ENCODE measurements around the gene LRP2BP.
"Not testable (repeated sequence)": the region's sequence is repeated elsewhere in the genome, so short reads cannot be mapped to it uniquely, and the experiment has no call there.

The LRP2BP gene

GRCh38 chr4:185394568-185395237 is 1.0 kb downstream of the LRP2BP start:
- no peak for DNase-seq

GRCh38 chr4:185392156-185392555 is 3.6 kb downstream of the LRP2BP start:
- DNase-seq, result no peak

- no peak for DNase-seq
Observed at GRCh38 chr4:185390941-185391340, 4.8 kb downstream of the LRP2BP start.

GRCh38 chr4:185387957-185388356 is 7.8 kb downstream of the LRP2BP start:
- DNase-seq, result no peak

- DNase-seq, result no peak
Observed at GRCh38 chr4:185384930-185385331, 10.8 kb downstream of the LRP2BP start.

- DNase-seq, result no peak
Observed at GRCh38 chr4:185384061-185384460, 11.7 kb downstream of the LRP2BP start.

GRCh38 chr4:185383451-185383850 is 12.3 kb downstream of the LRP2BP start:
- DNase-seq, result no peak

- DNase-seq, result no peak
Observed at GRCh38 chr4:185382754-185383153, 13.0 kb downstream of the LRP2BP start.

- DNase-seq, result no peak
Observed at GRCh38 chr4:185381288-185382196, 14.2 kb downstream of the LRP2BP start.

GRCh38 chr4:185380320-185380719 is 15.4 kb downstream of the LRP2BP start:
- DNase-seq, result no peak

- DNase-seq, result no peak
Observed at GRCh38 chr4:185379326-185380295, 16.1 kb downstream of the LRP2BP start.

- no peak for DNase-seq
Observed at GRCh38 chr4:185378264-185378663, 17.5 kb downstream of the LRP2BP start.

GRCh38 chr4:185374573-185374972 is 21.2 kb downstream of the LRP2BP start:
- no peak for DNase-seq

GRCh38 chr4:185374027-185374426 is 21.7 kb downstream of the LRP2BP start:
- DNase-seq, result no peak

- DNase-seq, result no peak
Observed at GRCh38 chr4:185371702-185372101, 24.0 kb downstream of the LRP2BP start.

- DNase-seq, result no peak
Observed at GRCh38 chr4:185370268-185370949, 25.3 kb downstream of the LRP2BP start.

- no peak for DNase-seq
Observed at GRCh38 chr4:185369731-185370130, 26.0 kb downstream of the LRP2BP start.

- no peak for DNase-seq
Observed at GRCh38 chr4:185364886-185365285, 30.8 kb downstream of the LRP2BP start.

GRCh38 chr4:185363251-185363650 is 32.5 kb downstream of the LRP2BP start:
- no peak for DNase-seq

- not testable (repeated sequence) for DNase-seq
Observed at GRCh38 chr4:185362570-185362969, 33.2 kb downstream of the LRP2BP start.

- DNase-seq, result no peak
Observed at GRCh38 chr4:185361872-185362271, 33.9 kb downstream of the LRP2BP start.

- DNase-seq, result no peak
Observed at GRCh38 chr4:185359767-185360446, 35.8 kb downstream of the LRP2BP start.
